Loucy (cell line): Measurements from ENCODE around the gene FKBP3.

ENCODE experiments used
- H2AFZ ChIP-seq: fragments of 200-600 bp; sonication (generic); 2 replicates; pipeline ENCODE4 v1.6.0; 2016; ENCODE audit warnings: antibody characterized with exemption, mild to moderate bottlenecking, low read length, moderate library complexity
- H3F3A ChIP-seq: fragments of 200-600 bp; 2 replicates; pipeline ENCODE4 v1.6.0; 2016; ENCODE audit warnings: antibody characterized with exemption, low read depth, mild to moderate bottlenecking
- H3K27me3 ChIP-seq: fragments of 200-600 bp; sonication (generic); 2 replicates; pipeline ENCODE4 v1.6.1; 2014; ENCODE audit warnings: low read length, mild to moderate bottlenecking; ENCODE audit not compliant: insufficient read depth, poor library complexity, severe bottlenecking
- H3K36me3 ChIP-seq: fragments of 200-600 bp; sonication (generic); 2 replicates; pipeline ENCODE4 v1.6.1; 2016; ENCODE audit warnings: low read length; ENCODE audit not compliant: insufficient read depth
- H3K4me1 ChIP-seq: fragments of 200-600 bp; sonication (generic); 2 replicates; pipeline ENCODE4 v1.5.1; 2014; ENCODE audit warnings: low read length, mild to moderate bottlenecking; ENCODE audit not compliant: insufficient read depth, poor library complexity, severe bottlenecking
- H3K4me2 ChIP-seq: fragments of 200-600 bp; sonication (generic); 2 replicates; pipeline ENCODE4 v1.6.0; 2014; ENCODE audit warnings: antibody characterized with exemption, low read length, low read depth, mild to moderate bottlenecking; ENCODE audit not compliant: poor library complexity, severe bottlenecking
- H3K4me3 ChIP-seq: fragments of 200-600 bp; sonication (generic); 2 replicates; pipeline ENCODE4 v1.5.1; 2014; ENCODE audit warnings: low read length, mild to moderate bottlenecking, mixed read lengths; ENCODE audit not compliant: poor library complexity, severe bottlenecking
- H3K79me2 ChIP-seq: fragments of 200-600 bp; sonication (generic); 2 replicates; pipeline ENCODE4 v1.6.1; 2014; ENCODE audit warnings: low read length; ENCODE audit not compliant: insufficient read depth
- H3K9ac ChIP-seq: fragments of 200-600 bp; sonication (generic); 2 replicates; pipeline ENCODE4 v1.6.0; 2014; ENCODE audit warnings: mild to moderate bottlenecking, low read depth, low read length, moderate library complexity; ENCODE audit not compliant: poor library complexity, severe bottlenecking
- H3K9me2 ChIP-seq: fragments of 200-600 bp; sonication (generic); replicated peaks from 2 replicates; pipeline ENCODE4 v1.6.1; 2016; ENCODE audit warnings: low read depth, low read length, mixed read lengths
- H3K9me3 ChIP-seq: fragments of 200-600 bp; sonication (generic); 2 replicates; pipeline ENCODE4 v1.6.1; 2014; ENCODE audit warnings: mild to moderate bottlenecking, antibody characterized with exemption, low read length, low read depth; ENCODE audit not compliant: insufficient read depth
- H4K20me1 ChIP-seq: fragments of 200-600 bp; sonication (generic); 2 replicates; pipeline ENCODE4 v1.6.0; 2014; ENCODE audit warnings: antibody characterized with exemption, low read length, mild to moderate bottlenecking; ENCODE audit not compliant: insufficient read depth, poor library complexity, severe bottlenecking
- CTCF ChIP-seq: fragments of 200-600 bp; sonication (generic); conservative IDR thresholded peaks from 2 replicates; pipeline ENCODE4 v1.5.1; 2014; ENCODE audit warnings: mild to moderate bottlenecking, antibody characterized with exemption, low read length
- EZH2phosphoT487 ChIP-seq: fragments of 200-600 bp; IDR thresholded peaks from 2 replicates; pipeline ENCODE4 v1.6.1; 2018; ENCODE audit warnings: antibody characterized with exemption, mild to moderate bottlenecking, moderate library complexity, borderline replicate concordance

Gene FKBP3

GRCh38 chr14:45078323-45078722 lies 56.0 kb downstream of the FKBP3 start:
- Histone ChIP-seq H3K9me3 (no peaks in the 10 kb centered on the region), H3K27me3 (no peaks in the 10 kb centered on the region), H4K20me1 (no peaks in the 10 kb centered on the region), H3K4me1 (peaks cover 2% of the 10 kb centered on the region), H3K4me3 (no peak overlapping the region), H3K4me2 (no peak overlapping the region), H3F3A (no peaks in the 10 kb centered on the region), H3K9ac (no peak overlapping the region), H3K9me2 (no peaks in the 10 kb centered on the region), H3K79me2 (no peaks in the 10 kb centered on the region), H2AFZ (no peak overlapping the region), H3K36me3 (no peaks in the 10 kb centered on the region)
- TF ChIP-seq EZH2phosphoT487, result no peak
- no peak for TF ChIP-seq CTCF

- Histone ChIP-seq H3K79me2 (no peaks in the 10 kb centered on the region), H3K9me2 (no peaks in the 10 kb centered on the region), H3K27me3 (no peaks in the 10 kb centered on the region), H3K4me2 (no peak overlapping the region), H2AFZ (no peak overlapping the region), H4K20me1 (no peaks in the 10 kb centered on the region), H3F3A (no peaks in the 10 kb centered on the region), H3K9ac (no peak overlapping the region), H3K4me3 (no peak overlapping the region), H3K4me1 (no peaks in the 10 kb centered on the region), H3K36me3 (no peaks in the 10 kb centered on the region), H3K9me3 (no peaks in the 10 kb centered on the region)
- no peak for TF ChIP-seq EZH2phosphoT487
- TF ChIP-seq CTCF, result no peak
Measured at GRCh38 chr14:45073231-45073879, 60.9 kb downstream of the FKBP3 start.

- Histone ChIP-seq H3K9me3 (no peaks in the 10 kb centered on the region), H3K4me1 (no peaks in the 10 kb centered on the region), H3F3A (no peaks in the 10 kb centered on the region), H3K9ac (no peak overlapping the region), H3K4me3 (no peak overlapping the region), H3K4me2 (no peak overlapping the region), H3K27me3 (no peaks in the 10 kb centered on the region), H4K20me1 (no peaks in the 10 kb centered on the region), H3K9me2 (no peaks in the 10 kb centered on the region), H3K79me2 (no peaks in the 10 kb centered on the region), H2AFZ (no peak overlapping the region), H3K36me3 (no peaks in the 10 kb centered on the region)
- TF ChIP-seq EZH2phosphoT487 (no peak), CTCF (no peak)
Measured at GRCh38 chr14:45072126-45072525, 62.2 kb downstream of the FKBP3 start.
